Natural killer cell (primary cell): Measurements from ENCODE around the gene SPIRE1. TPM values are rescaled to one million over a fixed set of nuclear protein-coding genes. Genes with fewer than 3 reads are reported as not detected.
"Not testable (repeated sequence)": the region's sequence is repeated elsewhere in the genome, so short reads cannot be mapped to it uniquely, and the experiment has no call there.

ENCODE experiments used
- ATAC-seq, 3 donors: fragments of 150-1000 bp in 2 of 3; fragments of 200-7000 bp in 1 of 3; cut with Tn5 transposase; 1 replicate in 1 of 3; 2 replicates in 2 of 3; pipeline ENCODE4 v1.10.0; 2021; ENCODE audit warnings: mild to moderate bottlenecking in 2 of 3, moderate library complexity in 2 of 3
- DNase-seq, 2 donors: peaks; one replicate each; pipeline versions ENCODE4 v3.0.0 to v3.0.0-alpha.2; 2013 to 2021; ENCODE audit warnings: mixed read lengths in 1 of 2
- H3K27ac ChIP-seq: one replicate; pipeline ENCODE4 v1.5.1; 2013; ENCODE audit warnings: mild to moderate bottlenecking, low read length
- H3K27me3 ChIP-seq: one replicate; pipeline ENCODE4 v1.6.1; 2013; ENCODE audit warnings: low read length; ENCODE audit not compliant: control insufficient read depth, insufficient read depth
- H3K36me3 ChIP-seq: one replicate; pipeline ENCODE4 v1.6.1; 2013; ENCODE audit warnings: low read length; ENCODE audit not compliant: control insufficient read depth, insufficient read depth
- H3K4me1 ChIP-seq: one replicate; pipeline ENCODE4 v1.6.1; 2013; ENCODE audit warnings: low read length; ENCODE audit not compliant: control insufficient read depth, insufficient read depth
- H3K4me3 ChIP-seq: one replicate; pipeline ENCODE4 v1.5.1; 2013; ENCODE audit warnings: low read length
- H3K9me3 ChIP-seq: one replicate; pipeline ENCODE4 v1.6.1; 2013; ENCODE audit warnings: low read length; ENCODE audit not compliant: control insufficient read depth, insufficient read depth
- H3K27ac Mint-ChIP-seq, 2 donors: one replicate each; pipeline ENCODE4 v1.8.0; 2022; ENCODE audit warnings: mild to moderate bottlenecking in 2 of 2, mixed read lengths in 2 of 2, moderate library complexity in 1 of 2
- H3K27me3 Mint-ChIP-seq, 2 donors: one replicate each; pipeline ENCODE4 v1.8.0; 2022; ENCODE audit warnings: low read depth in 2 of 2, mixed read lengths in 2 of 2
- H3K36me3 Mint-ChIP-seq: one replicate; pipeline ENCODE4 v1.8.0; 2022; ENCODE audit warnings: mixed read lengths
- H3K4me1 Mint-ChIP-seq, 2 donors: one replicate each; pipeline ENCODE4 v1.8.0; 2022; ENCODE audit warnings: mixed read lengths in 2 of 2
- H3K4me3 Mint-ChIP-seq: one replicate; pipeline ENCODE4 v1.8.0; 2022; ENCODE audit warnings: mild to moderate bottlenecking, moderate library complexity, mixed read lengths
- H3K9me3 Mint-ChIP-seq, 2 donors: one replicate each; pipeline ENCODE4 v1.8.0; 2022; ENCODE audit warnings: mixed read lengths in 2 of 2
- WGBS: methylation state at CpG from one replicate; pipeline ENCODE4 v1.1.7; 2013; ENCODE audit warnings: missing lambda C conversion rate; ENCODE audit not compliant: insufficient coverage; 5-methylcytosine and 5-hydroxymethylcytosine counted together
- intact Hi-C: fragments of 100-400 bp; cut with micrococcal nuclease; formaldehyde crosslinking; loops from one replicate; pipeline ENCODE4 v1.14.2; 2022
- total RNA-seq, 4 donors: library from RNA; stranded (reverse); fragments of 120-200 nt in 1 of 4; gene quantifications; one replicate each; pipeline versions ENCODE4 v1.2.3 to v1.2.4, GENCODE V29; 2013 to 2022
- TF ChIP-seq, protein P1 (sequence below): fragments of 200-600 bp; IDR thresholded peaks from one replicate; pipeline ENCODE4 v1.8.0; 2022; ENCODE audit warnings: antibody characterized with exemption

The SPIRE1 gene
- total RNA-seq, 3 donors from 2014 or later (not counting 1 experiment from before 2014, with no cell fraction given) = 4.8 to 6.7 (median 5.4) TPM

DNA sequence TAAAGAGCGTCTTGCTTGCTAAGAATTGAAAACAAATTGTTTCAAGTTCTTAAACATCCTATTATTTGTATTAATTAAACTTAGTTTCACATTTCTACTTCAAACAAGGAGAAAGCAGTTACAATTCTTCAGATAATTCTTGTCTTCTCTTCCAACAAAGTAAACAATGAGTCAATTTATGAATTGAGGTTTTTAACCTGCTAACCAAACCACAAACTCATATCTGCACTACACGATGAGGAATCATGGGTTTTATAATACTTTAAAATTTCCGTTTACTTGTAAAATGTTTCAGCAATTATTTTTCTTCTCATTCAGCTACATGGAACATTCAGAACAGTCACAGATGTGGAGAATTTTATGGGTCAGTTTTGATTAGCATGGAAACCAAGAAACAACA lies 114.2 kb downstream of the SPIRE1 start:
- H3K4me1 ChIP-seq = no peaks in the 10 kb centered on the region
- H3K9me3 ChIP-seq = peaks cover 8% of the 10 kb centered on the region
- peaks cover 5 to 8% of the 10 kb centered on the region in 2 donors for H3K9me3 Mint-ChIP-seq
- H3K4me1 Mint-ChIP-seq = no peaks in the 10 kb centered on the region
- H3K27ac Mint-ChIP-seq = no peak overlapping the region
- TF ChIP-seq, protein P1, sequence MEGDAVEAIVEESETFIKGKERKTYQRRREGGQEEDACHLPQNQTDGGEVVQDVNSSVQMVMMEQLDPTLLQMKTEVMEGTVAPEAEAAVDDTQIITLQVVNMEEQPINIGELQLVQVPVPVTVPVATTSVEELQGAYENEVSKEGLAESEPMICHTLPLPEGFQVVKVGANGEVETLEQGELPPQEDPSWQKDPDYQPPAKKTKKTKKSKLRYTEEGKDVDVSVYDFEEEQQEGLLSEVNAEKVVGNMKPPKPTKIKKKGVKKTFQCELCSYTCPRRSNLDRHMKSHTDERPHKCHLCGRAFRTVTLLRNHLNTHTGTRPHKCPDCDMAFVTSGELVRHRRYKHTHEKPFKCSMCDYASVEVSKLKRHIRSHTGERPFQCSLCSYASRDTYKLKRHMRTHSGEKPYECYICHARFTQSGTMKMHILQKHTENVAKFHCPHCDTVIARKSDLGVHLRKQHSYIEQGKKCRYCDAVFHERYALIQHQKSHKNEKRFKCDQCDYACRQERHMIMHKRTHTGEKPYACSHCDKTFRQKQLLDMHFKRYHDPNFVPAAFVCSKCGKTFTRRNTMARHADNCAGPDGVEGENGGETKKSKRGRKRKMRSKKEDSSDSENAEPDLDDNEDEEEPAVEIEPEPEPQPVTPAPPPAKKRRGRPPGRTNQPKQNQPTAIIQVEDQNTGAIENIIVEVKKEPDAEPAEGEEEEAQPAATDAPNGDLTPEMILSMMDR = no peak
- whole genome bisulfite sequencing = 100% methylated on average over 1 of the region's 3 CpGs
- H3K27ac ChIP-seq = no peak overlapping the region
- intact Hi-C loops = no loop called here
- no peaks in the 10 kb centered on the region for H3K27me3 ChIP-seq
- H3K4me3 ChIP-seq = no peak overlapping the region
- H3K36me3 Mint-ChIP-seq = peaks cover 9% of the 10 kb centered on the region
- ATAC-seq (no peak), DNase-seq (no peak)
- H3K4me3 Mint-ChIP-seq = no peak overlapping the region
- no peaks in the 10 kb centered on the region for H3K36me3 ChIP-seq
- H3K27me3 Mint-ChIP-seq = no peaks in the 10 kb centered on the region

DNA sequence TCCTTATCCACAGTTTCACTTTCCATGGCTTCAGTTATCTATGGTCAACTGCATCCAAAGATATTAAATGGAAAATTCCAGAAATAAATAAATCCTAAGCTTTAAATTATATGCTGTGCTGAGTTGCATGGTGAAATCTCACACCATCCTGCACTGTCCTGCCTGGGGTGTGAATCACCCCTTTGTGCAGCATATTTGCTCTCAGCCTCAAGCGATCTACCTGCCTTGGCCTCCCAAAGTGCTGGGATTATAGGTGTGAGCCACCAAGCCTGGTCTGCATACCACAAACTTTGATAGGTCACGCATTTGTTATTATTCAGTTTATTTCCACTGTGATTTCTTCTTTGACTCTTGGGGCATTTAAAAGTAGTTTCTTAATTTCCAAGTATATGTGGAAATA lies 117.2 kb downstream of the SPIRE1 start:
- Mint-ChIP-seq H3K27me3 (no peaks in the 10 kb centered on the region), H3K9me3 (peaks cover 5 to 8% of the 10 kb centered on the region in 2 donors), H3K36me3 (peaks cover 9% of the 10 kb centered on the region), H3K4me1 (no peaks in the 10 kb centered on the region), H3K27ac (no peak overlapping the region), H3K4me3 (no peak overlapping the region)
- ATAC-seq (no peak), DNase-seq (no peak)
- no peaks in the 10 kb centered on the region for H3K4me1 ChIP-seq
- no peak overlapping the region for H3K4me3 ChIP-seq
- peaks cover 8% of the 10 kb centered on the region for H3K9me3 ChIP-seq
- intact Hi-C loops = no loop called here
- TF ChIP-seq, protein P1 = no peak
- no peak overlapping the region for H3K27ac ChIP-seq
- no peaks in the 10 kb centered on the region for H3K27me3 ChIP-seq
- WGBS = 92% methylated on average over 2 of the region's 2 CpGs
- no peaks in the 10 kb centered on the region for H3K36me3 ChIP-seq

DNA sequence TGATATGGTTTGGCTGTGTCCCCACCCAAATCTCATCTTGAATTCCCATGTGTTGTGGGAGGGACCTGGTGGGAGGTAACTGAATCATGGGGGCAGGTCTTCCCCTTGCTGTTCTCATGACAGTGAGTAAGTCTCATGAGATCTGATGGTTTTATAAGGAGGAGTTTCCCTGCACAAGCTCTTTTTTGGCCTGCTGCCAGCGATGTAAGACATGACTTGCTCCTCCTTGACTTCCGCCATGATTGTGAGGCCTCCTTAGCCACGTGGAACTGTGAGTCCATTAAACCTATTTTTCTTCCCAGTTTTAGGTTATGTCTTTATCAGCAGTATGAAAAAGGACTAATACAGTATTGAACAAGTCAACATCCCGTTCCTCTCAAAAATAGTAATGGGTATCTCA lies 118.7 kb downstream of the SPIRE1 start:
- H3K27me3 Mint-ChIP-seq, H3K4me3 Mint-ChIP-seq, H3K36me3 ChIP-seq, H3K4me3 ChIP-seq, H3K4me1 Mint-ChIP-seq, H3K27ac ChIP-seq, H3K4me1 ChIP-seq, H3K9me3 Mint-ChIP-seq, DNase-seq, intact Hi-C loops, H3K9me3 ChIP-seq, H3K27me3 ChIP-seq, ATAC-seq, H3K36me3 Mint-ChIP-seq, H3K27ac Mint-ChIP-seq: not testable (repeated sequence)
- WGBS = 85% methylated on average over 4 of the region's 4 CpGs

DNA sequence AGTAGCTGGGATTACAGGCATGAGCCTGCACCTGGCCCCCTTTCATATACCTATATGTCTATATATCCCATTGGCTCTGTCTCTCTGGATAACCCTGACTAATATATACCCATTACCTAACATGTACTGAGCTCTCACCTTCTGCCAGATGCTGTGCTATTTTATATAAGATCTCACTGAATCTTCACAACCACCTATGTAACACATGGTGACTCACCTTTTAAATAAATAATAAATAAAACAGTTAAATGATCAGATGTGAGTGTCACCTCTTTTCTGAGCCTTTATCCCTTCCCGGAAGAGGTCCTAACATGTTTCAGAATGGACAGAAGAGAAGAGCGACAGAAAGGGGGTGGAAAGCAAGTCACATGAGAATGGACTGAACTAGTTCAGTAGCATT lies 123.1 kb downstream of the SPIRE1 start:
- DNase-seq (no peak), ATAC-seq (no peak)
- Histone ChIP-seq H3K27ac (no peak overlapping the region), H3K4me3 (no peak overlapping the region), H3K27me3 (no peaks in the 10 kb centered on the region), H3K9me3 (no peaks in the 10 kb centered on the region), H3K4me1 (no peaks in the 10 kb centered on the region), H3K36me3 (no peaks in the 10 kb centered on the region)
- Mint-ChIP-seq H3K27me3 (peaks cover 0 to 4% of the 10 kb centered on the region in 2 donors), H3K4me3 (no peak overlapping the region), H3K9me3 (no peaks in the 10 kb centered on the region), H3K4me1 (no peaks in the 10 kb centered on the region), H3K36me3 (no peaks in the 10 kb centered on the region), H3K27ac (no peak overlapping the region)
- WGBS = 100% methylated on average over 2 of the region's 2 CpGs
- intact Hi-C loops = no loop called here
- TF ChIP-seq, protein P1 = no peak
